Stimulated activated CD8-positive, alpha-beta memory T cell treated with anti-CD3 and anti-CD28 coated beads, Interleukin-15, amount 100 ng/mL, for 24 hours (primary cell): ENCODE data around the gene PET100.

ENCODE experiments used
- DNase-seq: peaks from one replicate; pipeline ENCODE4 v3.0.0-alpha.2; 2020; ENCODE audit warnings: low read depth

Gene PET100

GRCh38 chr19:7650148-7650547 is 20.6 kb downstream of the PET100 start:
- no peak for DNase-seq

- DNase-seq: peak; percentile 88
These were observed 22.6 kb downstream of the PET100 start for GRCh38 chr19:7652061-7652641.

- no peak for DNase-seq
These were observed 24.8 kb downstream of the PET100 start for GRCh38 chr19:7654401-7654800.

DNA sequence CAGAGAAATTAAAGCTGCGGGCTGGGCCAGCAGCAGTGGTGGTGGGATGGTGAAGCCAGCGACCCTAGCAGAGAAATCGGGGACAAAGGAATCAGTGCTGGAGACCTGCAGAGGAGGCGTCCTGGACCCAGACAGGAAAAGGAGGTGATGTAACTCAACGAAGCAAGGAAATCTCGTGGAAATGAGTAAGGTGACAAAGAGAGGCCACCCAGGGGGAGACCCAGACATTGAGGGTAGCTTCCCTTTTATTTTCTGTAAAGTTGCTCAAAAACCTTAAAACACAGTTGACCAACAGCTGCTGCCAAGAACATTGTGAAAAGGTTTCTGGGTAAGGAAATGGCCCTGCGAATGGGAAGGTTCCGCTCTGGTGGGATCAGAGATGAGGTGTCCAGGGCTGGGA is 26.0 kb downstream of the PET100 start:
- DNase-seq: no peak

DNA sequence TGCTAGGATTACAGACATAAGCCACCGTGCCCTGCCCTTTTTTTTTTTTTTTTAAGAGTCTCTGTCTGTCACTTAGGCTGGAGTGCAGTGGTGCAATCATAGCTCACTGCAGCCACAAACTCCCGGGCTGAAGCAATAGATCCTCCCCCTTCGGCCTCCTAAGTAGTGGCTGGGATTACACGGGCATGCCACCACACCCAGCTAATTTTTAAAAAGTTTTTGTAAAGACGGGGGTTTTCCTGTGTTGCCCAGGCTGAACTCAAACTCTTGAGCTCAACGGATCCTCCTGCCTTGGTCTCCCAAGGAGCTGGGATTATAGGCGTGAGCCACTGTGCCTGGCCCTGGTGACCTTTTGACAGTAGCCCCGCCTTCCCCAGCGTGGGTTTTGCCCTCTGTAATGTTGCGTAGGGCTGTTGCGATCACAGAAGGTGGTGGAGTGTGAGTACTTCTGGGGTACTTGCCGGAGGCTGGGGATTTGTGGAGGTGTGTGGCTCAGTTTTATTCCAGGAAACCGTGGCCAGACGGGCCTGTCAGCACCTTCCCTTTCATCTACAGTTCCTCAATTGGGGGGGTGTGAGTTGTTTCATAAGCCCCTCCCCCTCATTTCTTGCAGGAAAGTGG is 27.6 kb downstream of the PET100 start:
- no peak for DNase-seq

GRCh38 chr19:7658219-7658686 is 28.7 kb downstream of the PET100 start:
- DNase-seq: no peak

DNA sequence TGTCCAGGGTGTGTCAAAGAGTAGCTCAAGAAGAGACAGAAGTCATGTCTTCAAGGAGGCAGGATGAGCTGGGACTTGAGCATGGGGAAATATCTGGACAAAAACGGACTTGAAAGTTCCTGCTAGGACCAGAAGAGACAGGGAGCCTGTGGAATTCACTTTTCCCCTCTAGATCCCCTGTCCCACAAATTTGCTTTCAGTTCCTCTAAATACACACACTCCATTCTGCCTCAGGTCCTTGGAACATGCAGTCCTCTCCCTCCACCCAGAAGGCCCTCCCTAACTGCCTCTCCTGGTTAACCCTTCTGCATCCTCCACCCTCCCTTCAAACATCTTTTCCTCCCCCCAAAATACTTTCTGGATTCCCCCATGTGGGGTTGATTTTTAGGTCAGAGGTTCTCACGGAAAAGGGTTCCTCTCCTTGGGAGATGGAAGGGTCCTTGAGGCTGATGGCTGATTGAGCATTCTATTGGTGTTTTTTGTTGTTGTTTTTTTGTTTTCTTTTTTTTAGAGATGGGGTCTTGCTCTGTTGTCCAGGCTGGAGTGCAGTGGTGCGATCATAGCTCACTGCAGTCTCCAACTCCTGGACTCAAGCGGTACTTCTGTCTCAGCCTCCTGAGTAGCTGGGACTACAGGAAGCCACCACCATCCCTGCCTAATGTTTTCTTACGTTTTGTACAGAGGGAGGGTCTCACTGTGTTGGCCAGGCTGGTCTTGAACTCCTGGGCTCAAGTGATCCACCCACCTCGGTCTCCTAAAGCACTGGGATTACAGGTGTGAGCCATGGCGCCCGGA is 32.3 kb downstream of the PET100 start:
- DNase-seq: no peak

GRCh38 chr19:7662657-7663056 is 33.1 kb downstream of the PET100 start:
- no peak for DNase-seq

DNA sequence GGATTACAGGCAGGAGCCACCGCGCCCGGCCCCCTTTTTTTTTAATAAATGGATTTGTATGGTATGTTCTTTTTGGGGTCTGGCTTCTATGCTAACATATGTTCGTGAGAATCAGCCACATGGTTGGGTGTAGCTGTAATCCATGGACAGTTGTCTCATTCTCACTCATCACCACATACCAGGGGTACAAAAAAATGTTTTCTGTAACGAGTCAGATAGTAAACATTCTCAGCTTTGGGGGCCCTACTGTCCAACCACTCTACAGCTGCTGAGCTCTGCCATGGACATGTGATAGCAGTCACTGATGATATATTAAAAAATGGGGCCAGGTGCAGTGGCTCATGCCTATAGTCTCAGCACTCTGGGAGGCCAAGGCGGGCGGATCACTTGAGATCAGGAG is 34.1 kb downstream of the PET100 start:
- DNase-seq: no peak

GRCh38 chr19:7665076-7665475 is 35.5 kb downstream of the PET100 start:
- no peak for DNase-seq

GRCh38 chr19:7668842-7669241 is 39.2 kb downstream of the PET100 start, which contains the start of gene RETN:
Gene RETN (plus strand): TSS chr19:7669049. CDS start chr19:7669327, 278 bp downstream.
- DNase-seq: no peak

DNA sequence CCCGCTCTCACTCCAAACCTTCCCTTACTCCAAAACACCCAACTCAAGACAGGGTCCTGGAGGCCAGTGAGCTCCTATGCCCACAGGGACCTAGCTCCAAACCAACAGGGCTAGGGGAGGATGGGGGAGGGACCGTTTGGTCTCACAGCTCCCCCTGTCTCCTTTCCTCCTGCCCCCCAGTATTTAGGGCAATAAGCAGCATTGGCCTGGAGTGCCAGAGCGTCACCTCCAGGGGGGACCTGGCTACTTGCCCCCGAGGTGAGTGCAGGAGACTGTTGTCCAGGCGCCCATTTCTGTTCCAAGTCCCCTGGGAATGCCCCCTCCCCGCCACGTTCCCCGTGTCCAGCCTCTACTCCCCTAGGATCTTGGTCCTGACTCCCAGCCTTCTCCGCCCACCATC is 40.0 kb downstream of the PET100 start:
- DNase-seq: no peak

- DNase-seq: no peak
These were observed 40.7 kb downstream of the PET100 start for GRCh38 chr19:7670150-7670783.

GRCh38 chr19:7670790-7671189 is 41.2 kb downstream of the PET100 start:
- no peak for DNase-seq

DNA sequence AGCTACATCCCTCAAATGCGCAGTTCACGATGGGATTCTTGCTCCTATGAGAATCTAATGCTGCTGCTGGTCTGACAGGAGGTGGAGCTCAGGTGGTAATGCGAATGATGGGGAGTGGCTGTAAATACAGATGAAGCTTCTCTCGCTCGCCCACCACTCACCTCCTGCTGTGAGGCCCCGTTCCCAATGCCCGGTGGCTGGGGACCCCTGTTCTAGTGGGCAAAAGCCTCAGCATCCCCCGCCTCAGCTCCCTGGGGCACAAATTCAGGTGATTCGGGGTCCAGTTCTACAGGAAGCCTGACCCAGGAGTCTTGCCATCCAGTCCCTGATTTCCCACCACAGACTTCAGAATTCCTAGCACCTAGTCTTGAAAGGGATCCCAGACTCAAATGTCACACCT is 42.9 kb downstream of the PET100 start:
- DNase-seq: no peak

GRCh38 chr19:7674010-7675005 is 44.7 kb downstream of the PET100 start:
- no peak for DNase-seq

GRCh38 chr19:7676376-7676775 is 46.8 kb downstream of the PET100 start:
- DNase-seq: no peak

DNA sequence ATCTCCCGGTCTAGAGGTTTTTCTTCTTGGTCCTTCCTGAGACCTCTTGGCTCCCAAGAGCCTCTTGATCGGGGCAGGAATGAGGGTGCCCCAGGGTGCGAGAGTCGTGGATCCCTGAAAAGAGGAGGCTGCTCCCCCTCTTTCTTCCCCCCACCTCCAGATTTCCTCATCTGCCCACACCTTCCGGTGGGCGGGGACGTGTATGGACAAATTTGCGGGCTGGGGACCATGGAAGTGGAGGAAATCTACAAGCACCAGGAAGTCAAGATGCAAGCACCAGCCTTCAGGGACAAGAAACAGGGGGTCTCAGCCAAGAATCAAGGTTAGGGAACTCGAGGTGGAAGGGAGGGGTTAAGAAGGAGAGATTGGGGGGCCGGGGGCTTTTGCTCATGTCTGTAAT is 47.3 kb downstream of the PET100 start, which contains the start of gene MCEMP1:
MCEMP1 (plus strand) TSS at position 237 of the 400 bp plus-strand sequence; CDS start at position 268, 31 bp downstream.
- no peak for DNase-seq

GRCh38 chr19:7677669-7678311 is 48.2 kb downstream of the PET100 start:
- no peak for DNase-seq

- no peak for DNase-seq
These were observed 49.6 kb downstream of the PET100 start for GRCh38 chr19:7678971-7679751.
